ENCODE data around the gene SDHA.

DNA sequence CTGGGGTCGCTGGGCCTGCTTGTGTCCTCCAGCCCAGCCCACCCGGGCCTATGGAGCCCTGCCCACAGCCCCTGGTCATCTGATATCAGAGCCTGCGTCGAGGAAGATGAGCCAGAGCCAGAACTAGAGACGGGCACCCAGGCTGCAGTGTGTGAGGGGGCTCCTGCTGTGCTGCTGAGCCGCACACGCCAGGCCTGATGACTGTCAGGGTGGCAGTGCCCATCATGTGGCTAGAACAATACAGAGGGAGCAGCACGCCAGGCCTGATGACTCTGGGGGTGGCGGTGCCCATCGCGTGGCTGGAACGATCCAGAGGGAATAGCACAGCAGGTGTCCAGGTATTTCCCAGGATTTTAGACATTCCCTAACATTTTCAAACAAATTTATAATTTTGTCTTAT is 36.0 kb upstream of the SDHA start:
- TF ChIP-seq ZBTB49 (CRISPR knock-in tag; IDR thresholded peaks at IDR 0.05; ENCODE audit: borderline replicate concordance) (no peak), ZNF501 (CRISPR knock-in tag; IDR thresholded peaks at IDR 0.05) (no peak)
- TF ChIP-seq, protein P1, sequence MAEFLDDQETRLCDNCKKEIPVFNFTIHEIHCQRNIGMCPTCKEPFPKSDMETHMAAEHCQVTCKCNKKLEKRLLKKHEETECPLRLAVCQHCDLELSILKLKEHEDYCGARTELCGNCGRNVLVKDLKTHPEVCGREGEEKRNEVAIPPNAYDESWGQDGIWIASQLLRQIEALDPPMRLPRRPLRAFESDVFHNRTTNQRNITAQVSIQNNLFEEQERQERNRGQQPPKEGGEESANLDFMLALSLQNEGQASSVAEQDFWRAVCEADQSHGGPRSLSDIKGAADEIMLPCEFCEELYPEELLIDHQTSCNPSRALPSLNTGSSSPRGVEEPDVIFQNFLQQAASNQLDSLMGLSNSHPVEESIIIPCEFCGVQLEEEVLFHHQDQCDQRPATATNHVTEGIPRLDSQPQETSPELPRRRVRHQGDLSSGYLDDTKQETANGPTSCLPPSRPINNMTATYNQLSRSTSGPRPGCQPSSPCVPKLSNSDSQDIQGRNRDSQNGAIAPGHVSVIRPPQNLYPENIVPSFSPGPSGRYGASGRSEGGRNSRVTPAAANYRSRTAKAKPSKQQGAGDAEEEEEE (CRISPR knock-in tag; IDR thresholded peaks at IDR 0.05; ENCODE audit: borderline replicate concordance) = no peak
